ENCODE data around the gene MAMLD1.

DNA sequence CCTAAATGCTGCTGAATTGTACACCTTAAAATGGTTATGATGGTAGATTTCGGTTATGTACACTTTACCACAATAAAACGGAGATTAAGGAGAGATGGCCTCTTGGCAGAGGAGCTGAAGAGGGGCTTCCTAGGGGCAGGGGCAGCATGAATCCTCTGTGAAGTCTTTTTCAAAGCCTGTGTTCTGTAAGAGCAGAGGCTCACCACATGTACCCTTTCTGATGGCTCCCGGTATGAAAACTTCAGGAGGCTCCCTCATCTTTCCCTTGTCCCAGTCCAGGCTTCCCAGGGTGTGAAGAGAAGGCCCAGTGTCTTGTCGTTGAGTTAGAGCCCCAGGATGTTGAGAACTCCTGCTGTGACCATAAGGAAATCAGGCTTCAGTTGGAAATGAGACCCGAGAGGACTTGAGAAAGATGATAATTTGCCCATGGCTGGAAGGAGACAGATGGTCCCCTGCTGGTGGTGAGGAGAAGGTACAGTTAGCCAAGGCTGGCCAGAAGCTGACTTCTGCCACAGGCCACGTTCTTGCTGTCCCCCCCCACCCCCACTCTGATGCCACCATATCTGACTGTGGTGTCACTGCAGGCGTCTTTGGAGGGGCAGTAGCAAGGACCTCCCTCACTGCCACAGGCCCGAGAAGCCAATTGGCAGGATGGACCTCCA is 173.5 kb downstream of the MAMLD1 start:
- TF ChIP-seq, protein P1, sequence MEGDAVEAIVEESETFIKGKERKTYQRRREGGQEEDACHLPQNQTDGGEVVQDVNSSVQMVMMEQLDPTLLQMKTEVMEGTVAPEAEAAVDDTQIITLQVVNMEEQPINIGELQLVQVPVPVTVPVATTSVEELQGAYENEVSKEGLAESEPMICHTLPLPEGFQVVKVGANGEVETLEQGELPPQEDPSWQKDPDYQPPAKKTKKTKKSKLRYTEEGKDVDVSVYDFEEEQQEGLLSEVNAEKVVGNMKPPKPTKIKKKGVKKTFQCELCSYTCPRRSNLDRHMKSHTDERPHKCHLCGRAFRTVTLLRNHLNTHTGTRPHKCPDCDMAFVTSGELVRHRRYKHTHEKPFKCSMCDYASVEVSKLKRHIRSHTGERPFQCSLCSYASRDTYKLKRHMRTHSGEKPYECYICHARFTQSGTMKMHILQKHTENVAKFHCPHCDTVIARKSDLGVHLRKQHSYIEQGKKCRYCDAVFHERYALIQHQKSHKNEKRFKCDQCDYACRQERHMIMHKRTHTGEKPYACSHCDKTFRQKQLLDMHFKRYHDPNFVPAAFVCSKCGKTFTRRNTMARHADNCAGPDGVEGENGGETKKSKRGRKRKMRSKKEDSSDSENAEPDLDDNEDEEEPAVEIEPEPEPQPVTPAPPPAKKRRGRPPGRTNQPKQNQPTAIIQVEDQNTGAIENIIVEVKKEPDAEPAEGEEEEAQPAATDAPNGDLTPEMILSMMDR (IDR thresholded peaks at IDR 0.05; ENCODE audit: poor library complexity): no peak
- TF ChIP-seq EZH2 (IDR thresholded peaks at IDR 0.05; ENCODE audit: borderline replicate concordance) (no peak), EZH2phosphoT487 (IDR thresholded peaks at IDR 0.05; ENCODE audit: low read depth, severe bottlenecking, unreplicated experiment) (no peak)
